Stomach (tissue), 9 donors: ENCODE data around the gene CLMP. TPM values are rescaled to one million over a fixed set of nuclear protein-coding genes. Genes with fewer than 3 reads are reported as not detected.

ENCODE experiments used
- DNase-seq, 2 donors: peaks; one replicate each; pipeline versions ENCODE4 v3.0.0 to v3.0.0-alpha.2; 2013 to 2019
- H3K27ac ChIP-seq, 5 donors: fragments of 200-600 bp in 4 of 5; sonication (generic) in 4 of 5; one replicate each; pipeline ENCODE4 v1.5.1; 2013 to 2019; ENCODE audit warnings: mild to moderate bottlenecking in 1 of 5, moderate library complexity in 1 of 5
- H3K27me3 ChIP-seq, 3 donors: fragments of 200-600 bp; sonication (generic); one replicate each; pipeline ENCODE4 v1.5.1; 2017 to 2019; ENCODE audit warnings: mixed run types in 1 of 3
- H3K36me3 ChIP-seq, 4 donors: fragments of 200-600 bp; sonication (generic); 1 replicate in 3 of 4; 2 replicates in 1 of 4; pipeline ENCODE4 v1.5.1; 2016 to 2019
- H3K4me1 ChIP-seq, 4 donors: fragments of 200-600 bp; sonication (generic); one replicate each; pipeline ENCODE4 v1.5.1; 2016 to 2019
- H3K4me3 ChIP-seq, 4 donors: fragments of 200-600 bp; sonication (generic) in 3 of 4; one replicate each; pipeline ENCODE4 v1.5.1; 2016 to 2019; ENCODE audit warnings: mild to moderate bottlenecking in 1 of 4
- H3K9me3 ChIP-seq, 4 donors: fragments of 200-600 bp; sonication (generic); one replicate each; pipeline ENCODE4 v1.5.1; 2016 to 2019
- EP300 ChIP-seq: sonication (generic); formaldehyde crosslinking; IDR thresholded peaks from one replicate; pipeline ENCODE4 v1.6.1; 2017; ENCODE audit warnings: antibody characterized with exemption
- POLR2A ChIP-seq, 4 donors: fragments of 450-650 bp; IDR thresholded peaks; one replicate each; pipeline ENCODE4 v1.6.1; 2016; ENCODE audit warnings: antibody characterized with exemption in 4 of 4, control low read depth in 2 of 4, mild to moderate bottlenecking in 1 of 4, moderate library complexity in 1 of 4
- POLR2AphosphoS5 ChIP-seq, 3 donors: sonication (generic); formaldehyde crosslinking; IDR thresholded peaks; one replicate each; pipeline ENCODE4 v1.6.1; 2016; ENCODE audit warnings: antibody characterized with exemption in 3 of 3
- WGBS, 5 donors: extraction: QIAGEN DNeasy Blood & Tissue Kit in 3 of 5; methylation state at CpG; one replicate each; pipeline versions ENCODE4 v1.1.5 to v1.1.7; 2013 to 2018; 5-methylcytosine and 5-hydroxymethylcytosine counted together
- intact Hi-C: fragments of 100-400 bp; cut with DNase I; formaldehyde crosslinking; loops from one replicate; pipeline ENCODE4 v1.15.1; 2023; ENCODE audit warnings: low total_unique reads
- polyA plus RNA-seq, 3 donors: library from polyadenylated mRNA; stranded (reverse); fragments of 200-250 nt; gene quantifications; one replicate each; pipeline ENCODE4 v1.2.3, GENCODE V29; 2013
- total RNA-seq, 5 donors: library from RNA; depleted of rRNA; stranded (reverse); fragments of >200 nt; gene quantifications; one replicate each; pipeline versions ENCODE4 v1.1.0 to v1.2.3, GENCODE V29; 2014 to 2016
- TF ChIP-seq, protein P1 (sequence below), 7 experiments: fragments of 450-650 bp in 4 of 7; fragments of 200-600 bp in 3 of 7; sonication (generic) in 3 of 7; IDR thresholded peaks; one replicate each; pipeline ENCODE4 v1.5.1; 2016 to 2019; ENCODE audit warnings: antibody characterized with exemption in 7 of 7, control low read depth in 2 of 7, mild to moderate bottlenecking in 1 of 7
- donor health status: healthy with polysubstance abuse.
- donor health status: Bipolar disorder and iron deficiency.
- donor health status: healthy.

The CLMP gene
- total and polyA plus RNA-seq, 8 donors, result 4.9 to 81.2 (median 40.5) TPM

- WGBS, 5 donors, result 91 to 94% (median 93%) methylated on average over 9 of the region's 9 CpGs
- Histone ChIP-seq H3K27me3 (no peaks in the 10 kb centered on the region), H3K27ac (no peak overlapping the region), H3K4me3 (no peak overlapping the region), H3K36me3 (peaks cover 12 to 37% (median 29%) of the 10 kb centered on the region in 4 donors), H3K4me1 (peaks cover 5 to 23% (median 15%) of the 10 kb centered on the region in 4 donors), H3K9me3 (no peaks in the 10 kb centered on the region)
- TF ChIP-seq, protein P1, sequence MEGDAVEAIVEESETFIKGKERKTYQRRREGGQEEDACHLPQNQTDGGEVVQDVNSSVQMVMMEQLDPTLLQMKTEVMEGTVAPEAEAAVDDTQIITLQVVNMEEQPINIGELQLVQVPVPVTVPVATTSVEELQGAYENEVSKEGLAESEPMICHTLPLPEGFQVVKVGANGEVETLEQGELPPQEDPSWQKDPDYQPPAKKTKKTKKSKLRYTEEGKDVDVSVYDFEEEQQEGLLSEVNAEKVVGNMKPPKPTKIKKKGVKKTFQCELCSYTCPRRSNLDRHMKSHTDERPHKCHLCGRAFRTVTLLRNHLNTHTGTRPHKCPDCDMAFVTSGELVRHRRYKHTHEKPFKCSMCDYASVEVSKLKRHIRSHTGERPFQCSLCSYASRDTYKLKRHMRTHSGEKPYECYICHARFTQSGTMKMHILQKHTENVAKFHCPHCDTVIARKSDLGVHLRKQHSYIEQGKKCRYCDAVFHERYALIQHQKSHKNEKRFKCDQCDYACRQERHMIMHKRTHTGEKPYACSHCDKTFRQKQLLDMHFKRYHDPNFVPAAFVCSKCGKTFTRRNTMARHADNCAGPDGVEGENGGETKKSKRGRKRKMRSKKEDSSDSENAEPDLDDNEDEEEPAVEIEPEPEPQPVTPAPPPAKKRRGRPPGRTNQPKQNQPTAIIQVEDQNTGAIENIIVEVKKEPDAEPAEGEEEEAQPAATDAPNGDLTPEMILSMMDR (IDR thresholded peaks at IDR 0.05), result no peak
- TF ChIP-seq POLR2AphosphoS5 (IDR thresholded peaks at IDR 0.05), result no peak
- no peak for TF ChIP-seq EP300
- no peak for TF ChIP-seq POLR2A (IDR thresholded peaks at IDR 0.05)
- DNase-seq, result no peak
- intact Hi-C loops, result no loop called here
Measured at GRCh38 chr11:123051146-123051545, 143.9 kb downstream of the CLMP start.

GRCh38 chr11:123047947-123048293 is 147.1 kb downstream of the CLMP start:
- H3K27ac ChIP-seq, result no peak overlapping the region
- intact Hi-C loops, result no loop called here
- no peak for DNase-seq
- TF ChIP-seq, protein P1 (IDR thresholded peaks at IDR 0.05), result no peak
- TF ChIP-seq POLR2A (IDR thresholded peaks at IDR 0.05) (no peak), POLR2AphosphoS5 (IDR thresholded peaks at IDR 0.05) (no peak), EP300 (no peak)
- 91 to 94% (median 93%) methylated on average over 3 of the region's 3 CpGs for WGBS, 5 donors
- H3K36me3 ChIP-seq, result peaks cover 0 to 7% (median 4%) of the 10 kb centered on the region in 4 donors
- H3K4me3 ChIP-seq, result no peak overlapping the region
- H3K4me1 ChIP-seq, result no peaks in the 10 kb centered on the region
- H3K27me3 ChIP-seq, result no peaks in the 10 kb centered on the region
- no peaks in the 10 kb centered on the region for H3K9me3 ChIP-seq

- Histone ChIP-seq H3K27ac (no peak overlapping the region), H3K4me3 (no peak overlapping the region), H3K9me3 (no peaks in the 10 kb centered on the region), H3K27me3 (no peaks in the 10 kb centered on the region), H3K36me3 (peaks cover 0 to 3% (median under 1%) of the 10 kb centered on the region in 4 donors), H3K4me1 (no peaks in the 10 kb centered on the region)
- 75 to 80% (median 78%) methylated on average over 18 of the region's 18 CpGs for WGBS, 5 donors
- TF ChIP-seq POLR2AphosphoS5 (IDR thresholded peaks at IDR 0.05) (no peak), POLR2A (IDR thresholded peaks at IDR 0.05) (no peak), EP300 (no peak)
- TF ChIP-seq, protein P1 (IDR thresholded peaks at IDR 0.05), result no peak
- intact Hi-C loops, result no loop called here
- DNase-seq, result no peak
Measured at GRCh38 chr11:123047266-123047946, 147.6 kb downstream of the CLMP start.

- WGBS, 5 donors, result 81 to 86% (median 84%) methylated on average over 5 of the region's 5 CpGs
- Histone ChIP-seq H3K4me1 (no peaks in the 10 kb centered on the region), H3K4me3 (no peak overlapping the region), H3K27me3 (no peaks in the 10 kb centered on the region), H3K36me3 (no peaks in the 10 kb centered on the region), H3K27ac (no peak overlapping the region), H3K9me3 (no peaks in the 10 kb centered on the region)
- no peak for TF ChIP-seq EP300
- TF ChIP-seq POLR2AphosphoS5 (IDR thresholded peaks at IDR 0.05), result no peak
- no peak for TF ChIP-seq POLR2A (IDR thresholded peaks at IDR 0.05)
- TF ChIP-seq, protein P1 (IDR thresholded peaks at IDR 0.05), result no peak
- no peak for DNase-seq
- intact Hi-C loops, result no loop called here
Measured at GRCh38 chr11:123046473-123047259, 148.4 kb downstream of the CLMP start.
